ENCODE measurements around the gene CLCN6. TPM values are rescaled to one million over a fixed set of nuclear protein-coding genes. Genes with fewer than 3 reads are reported as not detected.

Gene CLCN6
- total RNA-seq, 1 donor from 2014 or later: 18.6 TPM

DNA sequence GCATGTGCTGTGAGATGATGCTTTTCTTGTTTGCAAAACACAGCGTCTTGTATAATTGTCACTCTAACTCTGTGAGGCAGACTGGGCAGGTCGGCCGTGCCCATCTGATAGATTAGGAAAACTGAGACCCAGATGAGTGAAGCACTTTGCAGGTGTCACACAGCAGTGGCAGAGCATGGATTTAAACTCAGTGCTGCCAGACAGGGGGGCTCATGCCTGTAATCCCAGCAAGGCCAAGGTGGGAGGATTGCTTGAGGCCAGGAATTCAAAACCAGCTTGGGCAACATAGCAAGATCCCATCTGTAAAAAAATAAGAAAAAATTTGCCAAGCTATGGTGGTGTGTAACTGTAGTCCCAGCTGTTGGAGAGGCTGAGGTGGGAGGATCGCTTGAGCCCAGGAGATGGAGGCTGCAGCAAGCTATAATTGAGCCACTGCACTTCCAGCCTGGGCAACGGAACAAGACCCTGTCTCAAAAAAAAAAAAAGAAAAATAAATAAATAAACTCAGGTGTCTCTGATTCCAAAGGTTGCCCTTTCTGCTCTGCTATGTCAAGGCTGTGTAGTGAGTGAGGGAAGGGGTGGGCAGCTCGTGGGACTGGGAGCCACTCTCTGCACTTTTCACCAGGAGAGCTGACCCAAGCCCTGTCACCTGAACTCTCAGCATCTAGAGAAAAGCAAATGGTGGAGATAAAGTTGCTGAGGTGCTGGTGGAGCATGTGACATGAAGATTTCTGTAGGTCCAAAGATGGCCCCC is 85.6 kb downstream of the CLCN6 start:
- no peak for TF ChIP-seq CTCF (IDR thresholded peaks at IDR 0.05)
- intact Hi-C loops (cut with DNase I): no loop called here
- Histone ChIP-seq H3K36me3 (no peaks in the 10 kb centered on the region), H3K9me3 (no peaks in the 10 kb centered on the region), H3K27me3 (no peaks in the 10 kb centered on the region), H3K4me1 (no peaks in the 10 kb centered on the region), H3K27ac (no peak overlapping the region), H3K4me3 (no peak overlapping the region)
- DNase-seq (ENCODE audit: low spot score in 2 of 2): no peak

Other genes with a start within 250 kb of the CLCN6 start
- gene FBXO2, start 151.8 kb upstream of the CLCN6 start, total RNA-seq: 6.1 TPM
- 62.7 TPM for gene FBXO44, start 151.3 kb upstream of the CLCN6 start, total RNA-seq
- gene FBXO6, start 142.0 kb upstream of the CLCN6 start, total RNA-seq: 7.9 TPM
- gene MAD2L2, start 125.0 kb upstream of the CLCN6 start, total RNA-seq: 18.3 TPM
- 1.8 TPM for gene DRAXIN, start 114.5 kb upstream of the CLCN6 start, total RNA-seq
- 95.6 TPM for gene AGTRAP, start 70.1 kb upstream of the CLCN6 start, total RNA-seq
- not detected for gene C1orf167, start 44.0 kb upstream of the CLCN6 start, total RNA-seq
- gene MTHFR, start 227 bp upstream of the CLCN6 start, total RNA-seq: 48.4 TPM
- gene NPPA, start 41.6 kb downstream of the CLCN6 start, total RNA-seq: not detected
- not detected for gene NPPB, start 52.8 kb downstream of the CLCN6 start, total RNA-seq
- 206 TPM for gene KIAA2013, start 120.2 kb downstream of the CLCN6 start, total RNA-seq
- gene PLOD1, start 128.5 kb downstream of the CLCN6 start, total RNA-seq: 79.9 TPM
- 85.6 TPM for gene MFN2, start 174.3 kb downstream of the CLCN6 start, total RNA-seq
- 51.5 TPM for gene MIIP, start 213.3 kb downstream of the CLCN6 start, total RNA-seq

Data from ascending aorta (tissue), 2 donors.